VCaP (cell line): ENCODE measurements around the gene LCORL.
"Not testable (repeated sequence)": the region's sequence is repeated elsewhere in the genome, so short reads cannot be mapped to it uniquely, and the experiment has no call there.

Experiments used
- H3K27ac ChIP-seq: fragments of 450-650 bp; 2 replicates; pipeline ENCODE4 v1.5.1; 2017
- TF ChIP-seq, protein P1 (sequence below): fragments of 450-650 bp; conservative IDR thresholded peaks from 2 replicates; pipeline ENCODE4 v1.5.1; 2017; ENCODE audit warnings: mild to moderate bottlenecking, moderate library complexity

The LCORL gene

DNA sequence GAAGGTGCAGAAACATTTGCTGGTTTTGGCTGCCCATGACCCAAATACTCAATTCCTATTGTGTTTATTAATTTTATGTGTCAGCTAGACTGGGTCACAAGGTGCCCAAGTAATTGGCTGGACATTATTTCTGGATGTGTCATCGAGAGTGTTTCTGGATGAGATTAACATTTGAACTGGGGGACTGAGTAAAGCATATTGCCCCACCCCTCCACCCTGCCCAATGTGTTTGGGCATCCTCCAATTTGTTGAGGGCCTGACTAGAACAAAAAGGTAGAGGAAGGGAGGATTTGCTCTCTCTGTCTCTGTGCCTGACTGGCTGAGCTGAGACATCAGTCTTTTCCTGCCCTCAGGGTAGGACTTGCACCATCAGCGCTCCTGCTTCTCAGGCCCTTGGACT is 29.7 kb upstream of the LCORL start:
- TF ChIP-seq, protein P1, sequence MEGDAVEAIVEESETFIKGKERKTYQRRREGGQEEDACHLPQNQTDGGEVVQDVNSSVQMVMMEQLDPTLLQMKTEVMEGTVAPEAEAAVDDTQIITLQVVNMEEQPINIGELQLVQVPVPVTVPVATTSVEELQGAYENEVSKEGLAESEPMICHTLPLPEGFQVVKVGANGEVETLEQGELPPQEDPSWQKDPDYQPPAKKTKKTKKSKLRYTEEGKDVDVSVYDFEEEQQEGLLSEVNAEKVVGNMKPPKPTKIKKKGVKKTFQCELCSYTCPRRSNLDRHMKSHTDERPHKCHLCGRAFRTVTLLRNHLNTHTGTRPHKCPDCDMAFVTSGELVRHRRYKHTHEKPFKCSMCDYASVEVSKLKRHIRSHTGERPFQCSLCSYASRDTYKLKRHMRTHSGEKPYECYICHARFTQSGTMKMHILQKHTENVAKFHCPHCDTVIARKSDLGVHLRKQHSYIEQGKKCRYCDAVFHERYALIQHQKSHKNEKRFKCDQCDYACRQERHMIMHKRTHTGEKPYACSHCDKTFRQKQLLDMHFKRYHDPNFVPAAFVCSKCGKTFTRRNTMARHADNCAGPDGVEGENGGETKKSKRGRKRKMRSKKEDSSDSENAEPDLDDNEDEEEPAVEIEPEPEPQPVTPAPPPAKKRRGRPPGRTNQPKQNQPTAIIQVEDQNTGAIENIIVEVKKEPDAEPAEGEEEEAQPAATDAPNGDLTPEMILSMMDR, result no peak
- H3K27ac ChIP-seq, result no peak overlapping the region

DNA sequence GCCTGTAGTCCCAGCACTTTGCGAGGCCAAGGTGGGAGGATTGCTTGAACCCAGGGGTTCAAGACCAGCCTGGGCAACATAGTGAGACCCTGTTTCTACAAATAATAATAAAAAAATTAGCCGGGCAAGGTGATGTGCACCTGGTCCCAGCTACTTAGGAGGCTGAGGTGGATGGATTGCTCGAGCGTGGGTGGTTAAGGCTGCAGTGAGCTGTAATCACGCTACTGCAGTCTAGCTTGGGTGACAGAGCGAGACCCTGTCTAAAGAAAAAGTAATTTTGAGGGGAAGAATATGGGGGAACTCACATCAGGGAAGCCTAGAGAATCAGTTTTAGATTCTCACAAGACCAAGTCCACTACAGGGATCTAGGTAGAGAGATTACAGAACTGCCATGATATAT is 28.9 kb upstream of the LCORL start:
- no peak overlapping the region for H3K27ac ChIP-seq
- TF ChIP-seq, protein P1, result no peak

DNA sequence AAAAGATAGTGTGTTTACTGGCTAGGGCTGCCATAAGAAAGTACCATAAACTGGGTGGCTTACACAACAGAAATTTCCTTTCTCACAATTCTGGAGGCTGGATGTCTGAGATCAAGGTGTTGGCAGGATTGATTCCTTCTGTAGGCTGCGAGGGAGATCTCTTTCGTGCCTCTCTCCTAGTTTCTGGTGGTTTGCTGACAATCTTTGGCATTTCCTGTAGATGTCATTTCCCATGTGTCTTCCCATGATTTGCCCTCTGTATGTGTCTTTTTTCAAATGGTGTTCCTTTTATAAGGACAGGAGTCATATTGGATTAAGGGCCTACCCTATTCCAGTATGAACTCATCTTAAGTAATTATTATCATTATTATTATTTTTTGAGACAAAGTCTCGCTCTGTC is 27.9 kb upstream of the LCORL start:
- H3K27ac ChIP-seq, result no peak overlapping the region
- TF ChIP-seq, protein P1, result no peak

DNA sequence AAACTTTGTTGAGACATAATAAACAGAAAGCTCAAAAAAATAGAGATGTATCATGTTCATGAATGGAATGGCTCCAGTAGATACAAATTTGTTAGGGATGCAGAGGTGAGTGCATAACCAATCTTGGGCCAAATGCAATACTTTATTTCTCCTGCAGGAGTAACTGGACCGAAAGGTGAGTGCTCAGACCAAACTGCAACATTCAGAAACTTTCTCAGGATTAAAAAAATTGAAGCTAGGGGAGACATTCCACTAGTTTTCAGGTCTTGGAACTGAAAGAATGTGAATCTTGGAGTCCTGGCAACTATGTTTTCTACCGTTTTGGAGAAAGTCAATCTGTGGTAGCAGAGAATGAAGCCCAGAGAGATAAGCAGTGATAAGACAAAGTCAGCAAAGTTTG is 21.2 kb upstream of the LCORL start:
- no peak overlapping the region for H3K27ac ChIP-seq
- TF ChIP-seq, protein P1, result no peak

DNA sequence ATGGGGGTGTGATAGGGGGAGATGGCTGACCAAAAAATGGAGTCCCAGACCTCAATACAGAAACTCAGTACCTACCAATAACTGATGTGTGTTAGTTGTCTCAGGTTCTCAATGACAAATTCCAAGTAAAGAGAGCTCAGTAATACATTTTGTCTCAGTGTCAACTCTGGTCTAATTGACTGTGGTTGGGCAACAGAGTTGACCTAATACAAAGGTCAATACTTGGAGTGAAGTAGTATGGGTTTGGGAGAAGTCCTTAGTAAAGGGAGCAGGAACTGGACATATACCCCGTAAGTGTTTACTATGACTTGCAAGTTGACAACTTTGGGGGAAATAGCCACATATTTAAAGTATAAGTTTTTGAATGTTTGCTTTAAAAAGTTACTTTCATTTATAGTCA is 20.5 kb upstream of the LCORL start:
- H3K27ac ChIP-seq, result no peak overlapping the region
- TF ChIP-seq, protein P1, result no peak

DNA sequence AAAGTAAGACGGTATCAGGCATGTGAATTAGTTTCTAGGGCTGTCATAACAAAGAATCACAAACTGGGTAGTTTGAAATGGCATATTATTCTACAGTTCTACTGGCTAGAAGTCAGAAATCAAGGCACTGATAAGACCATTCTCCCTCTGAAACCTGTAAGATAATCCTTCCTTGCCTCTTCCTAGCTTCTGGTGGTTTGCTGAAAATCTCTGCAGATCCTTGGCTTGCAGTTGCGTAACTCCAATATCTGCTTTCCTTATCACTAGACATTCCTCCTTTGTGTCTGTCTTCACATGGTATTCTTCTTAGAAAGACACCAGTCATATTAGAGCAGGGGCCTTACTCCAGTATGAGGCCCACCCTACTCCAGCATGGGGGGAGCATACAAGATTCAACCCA is 19.6 kb upstream of the LCORL start:
- TF ChIP-seq, protein P1, result no peak
- H3K27ac ChIP-seq, result no peak overlapping the region

DNA sequence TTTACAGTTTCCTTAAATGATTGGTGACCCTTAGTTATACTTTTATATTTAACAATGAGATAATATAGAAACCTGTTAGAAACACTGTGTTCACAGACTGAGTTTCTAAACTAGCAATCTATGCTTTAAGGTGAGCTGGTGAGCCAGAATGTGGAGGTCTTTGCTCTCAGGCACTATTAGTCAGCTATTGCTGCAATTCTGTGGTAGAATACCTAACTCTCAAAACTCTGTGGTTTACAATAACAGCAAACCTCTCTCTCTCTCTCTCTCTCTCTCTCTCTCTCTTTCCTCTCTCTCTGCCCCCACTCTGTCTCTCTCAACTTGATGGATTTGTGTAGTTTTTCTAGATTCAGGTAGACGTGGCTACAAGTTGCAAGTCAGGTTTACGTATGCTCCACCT is 17.6 kb upstream of the LCORL start:
- H3K27ac ChIP-seq, result no peak overlapping the region
- TF ChIP-seq, protein P1, result no peak

DNA sequence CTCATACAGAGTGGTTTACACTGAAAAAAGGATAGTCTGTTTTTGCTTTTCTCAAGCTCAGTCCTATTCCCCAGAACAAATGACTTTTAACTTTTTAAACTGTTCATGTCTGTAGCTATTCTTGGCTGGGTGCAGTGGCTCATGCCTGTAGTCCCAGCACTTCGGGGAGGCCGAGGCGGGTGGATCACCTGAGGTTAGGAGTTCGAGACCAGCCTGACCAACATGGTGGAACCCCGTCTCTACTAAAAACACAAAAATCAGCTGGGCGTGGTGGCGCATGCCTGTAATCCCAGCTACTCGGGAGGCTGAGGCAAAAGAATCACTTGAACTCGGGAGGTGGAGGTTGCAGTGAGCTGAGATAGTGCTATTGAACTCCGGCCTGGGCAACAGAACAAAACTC is 14.8 kb upstream of the LCORL start:
- not testable (repeated sequence) for H3K27ac ChIP-seq
